Neuronal stem cell (in vitro differentiated cells): ENCODE measurements around the gene KREMEN1.

Experiments used
- DNase-seq: peaks from one replicate; pipeline ENCODE4 v3.0.0-alpha.2; 2013; ENCODE audit warnings: low spot score
- H2AFZ ChIP-seq: one replicate; pipeline ENCODE4 v1.6.1; 2013; ENCODE audit warnings: mild to moderate bottlenecking, low read length, inconsistent platforms
- H2AK5ac ChIP-seq: 2 replicates; pipeline ENCODE4 v1.6.1; 2013; ENCODE audit warnings: low read depth, mild to moderate bottlenecking, inconsistent platforms, low read length, moderate library complexity, mixed read lengths
- H2BK120ac ChIP-seq: 2 replicates; pipeline ENCODE4 v1.6.1; 2013; ENCODE audit warnings: low read depth, mild to moderate bottlenecking, inconsistent platforms, low read length, moderate library complexity, mixed read lengths
- H2BK12ac ChIP-seq: one replicate; pipeline ENCODE4 v1.6.1; 2013; ENCODE audit warnings: low read length, inconsistent platforms
- H2BK15ac ChIP-seq: 2 replicates; pipeline ENCODE4 v1.6.1; 2013; ENCODE audit warnings: mild to moderate bottlenecking, low read length, inconsistent platforms, mixed read lengths
- H2BK5ac ChIP-seq: one replicate; pipeline ENCODE4 v1.6.1; 2013; ENCODE audit warnings: inconsistent platforms, mild to moderate bottlenecking, low read length, moderate library complexity
- H3K14ac ChIP-seq: one replicate; pipeline ENCODE4 v1.6.1; 2013; ENCODE audit warnings: low read length, inconsistent platforms
- H3K18ac ChIP-seq: 2 replicates; pipeline ENCODE4 v1.6.1; 2013; ENCODE audit warnings: low read length, inconsistent platforms
- H3K23ac ChIP-seq: 2 replicates; pipeline ENCODE4 v1.6.1; 2013; ENCODE audit warnings: low read depth, mild to moderate bottlenecking, mixed read lengths, low read length, inconsistent platforms; ENCODE audit not compliant: poor library complexity
- H3K27ac ChIP-seq: replicated peaks from 3 replicates; pipeline ENCODE4 v1.5.1; 2013; ENCODE audit warnings: low read length, inconsistent platforms
- H3K27me3 ChIP-seq, 3 experiments: 2 replicates each; pipeline ENCODE4 v1.6.1; 2013; ENCODE audit warnings: low read length in 3 of 3, mild to moderate bottlenecking in 2 of 3, inconsistent platforms in 1 of 3, low read depth in 1 of 3, mixed read lengths in 1 of 3, moderate library complexity in 1 of 3; ENCODE audit not compliant: control insufficient read depth in 3 of 3, insufficient read depth in 3 of 3
- H3K36me3 ChIP-seq, 2 donors: replicated peaks in 1 of 2; 2 replicates each; pipeline ENCODE4 v1.6.1; 2013; ENCODE audit warnings: low read length in 2 of 2; ENCODE audit not compliant: control insufficient read depth in 2 of 2, insufficient read depth in 2 of 2
- H3K4ac ChIP-seq: 2 replicates; pipeline ENCODE4 v1.6.1; 2013; ENCODE audit warnings: inconsistent platforms, mild to moderate bottlenecking, low read length, moderate library complexity
- H3K4me1 ChIP-seq, 2 donors: 1 replicate in 1 of 2; 2 replicates in 1 of 2; pipeline ENCODE4 v1.6.1; 2013; ENCODE audit warnings: low read length in 2 of 2, low read depth in 1 of 2; ENCODE audit not compliant: control insufficient read depth in 2 of 2, insufficient read depth in 1 of 2
- H3K4me2 ChIP-seq: one replicate; pipeline ENCODE4 v1.6.1; 2013; ENCODE audit warnings: mild to moderate bottlenecking, low read length, inconsistent platforms; ENCODE audit not compliant: insufficient read depth, poor library complexity, severe bottlenecking
- H3K4me3 ChIP-seq, 2 donors: 2 replicates each; pipeline ENCODE4 v1.5.1; 2013; ENCODE audit warnings: low read length in 2 of 2, mild to moderate bottlenecking in 2 of 2, inconsistent platforms in 1 of 2, moderate library complexity in 1 of 2
- H3K79me1 ChIP-seq: one replicate; pipeline ENCODE4 v1.6.1; 2013; ENCODE audit warnings: low read depth, mild to moderate bottlenecking, inconsistent platforms, low read length, moderate library complexity
- H3K9ac ChIP-seq: one replicate; pipeline ENCODE4 v1.6.1; 2013; ENCODE audit warnings: mild to moderate bottlenecking, low read depth, low read length, inconsistent platforms; ENCODE audit not compliant: poor library complexity
- H3K9me3 ChIP-seq, 2 donors: replicated peaks in 1 of 2; 2 replicates each; pipeline versions ENCODE3 to v1.6.1; 2013; ENCODE audit warnings: low read length in 2 of 2, mild to moderate bottlenecking in 2 of 2, inconsistent platforms in 1 of 2, low read depth in 1 of 2, mixed read lengths in 1 of 2, moderate library complexity in 1 of 2; ENCODE audit not compliant: control insufficient read depth in 2 of 2, insufficient read depth in 1 of 2
- H4K8ac ChIP-seq: one replicate; pipeline ENCODE4 v1.6.1; 2013; ENCODE audit warnings: low read depth, mild to moderate bottlenecking, inconsistent platforms, low read length, moderate library complexity
- H4K91ac ChIP-seq: one replicate; pipeline ENCODE4 v1.6.1; 2013; ENCODE audit warnings: low read length, low read depth, mild to moderate bottlenecking, inconsistent platforms; ENCODE audit not compliant: poor library complexity
- whole genome bisulfite sequencing, 2 donors: extraction: QIAGEN DNeasy Blood & Tissue Kit; methylation state at CpG; one replicate each; pipeline ENCODE4 v1.1.7; 2013; ENCODE audit warnings: missing lambda C conversion rate in 2 of 2, mixed read lengths in 1 of 2; ENCODE audit not compliant: insufficient read length in 2 of 2, insufficient replicate concordance in 1 of 2; ENCODE audit errors: extremely low coverage in 2 of 2; 5-methylcytosine and 5-hydroxymethylcytosine counted together

Gene KREMEN1

GRCh38 chr22:29083933-29084591 lies 11.2 kb downstream of the KREMEN1 start:
- H3K4me3 ChIP-seq, result no peak overlapping the region
- no peaks in the 10 kb centered on the region for H3K27me3 ChIP-seq
- no peak overlapping the region for H2BK15ac ChIP-seq
- peaks cover 3% of the 10 kb centered on the region for H3K79me1 ChIP-seq
- no peak overlapping the region for H2AK5ac ChIP-seq
- no peak overlapping the region for H3K4ac ChIP-seq
- peaks cover 2 to 3% of the 10 kb centered on the region in 2 donors for H3K4me1 ChIP-seq
- H3K14ac ChIP-seq, result no peak overlapping the region
- WGBS, 2 donors, result no CpG with 5 or more reads among the region's 5 CpGs
- H3K18ac ChIP-seq, result no peak overlapping the region
- H4K8ac ChIP-seq, result no peak overlapping the region
- no peak overlapping the region for H4K91ac ChIP-seq
- no peaks in the 10 kb centered on the region for H3K9me3 ChIP-seq
- no peak overlapping the region for H3K27ac ChIP-seq
- no peak overlapping the region for H2BK5ac ChIP-seq
- H2AFZ ChIP-seq, result no peak overlapping the region
- H3K9ac ChIP-seq, result no peak overlapping the region
- peaks cover 0 to 7% of the 10 kb centered on the region in 2 donors for H3K36me3 ChIP-seq
- H2BK12ac ChIP-seq, result no peak overlapping the region
- no peak overlapping the region for H3K23ac ChIP-seq
- DNase-seq, result no peak
- no peak overlapping the region for H3K4me2 ChIP-seq
- H2BK120ac ChIP-seq, result no peak overlapping the region

- no CpG with 5 or more reads among the region's 2 CpGs for WGBS, 2 donors
- H3K23ac ChIP-seq, result no peak overlapping the region
Measured at GRCh38 chr22:29087012-29087411, 14.2 kb downstream of the KREMEN1 start.

GRCh38 chr22:29088809-29089208 lies 16.0 kb downstream of the KREMEN1 start:
- Histone ChIP-seq H3K4me1 (no peaks in the 10 kb centered on the region), H3K23ac (no peak overlapping the region), H2AFZ (no peak overlapping the region), H3K18ac (no peak overlapping the region), H3K4me2 (no peak overlapping the region), H2BK5ac (no peak overlapping the region), H3K14ac (no peak overlapping the region), H2BK12ac (no peak overlapping the region), H3K9me3 (no peaks in the 10 kb centered on the region), H4K91ac (no peak overlapping the region), H3K4ac (no peak overlapping the region), H4K8ac (no peak overlapping the region), H3K36me3 (peaks cover 0 to 3% of the 10 kb centered on the region in 2 donors), H3K4me3 (no peak overlapping the region), H3K27ac (no peak overlapping the region), H3K27me3 (no peaks in the 10 kb centered on the region), H2BK15ac (no peak overlapping the region), H3K79me1 (peaks cover 3% of the 10 kb centered on the region), H2BK120ac (no peak overlapping the region), H2AK5ac (no peak overlapping the region), H3K9ac (no peak overlapping the region)
- no CpG with 5 or more reads among the region's 3 CpGs for WGBS, 2 donors
- no peak for DNase-seq

More at GRCh38 chr22:29087012-29087411, 14.2 kb downstream of the KREMEN1 start:
- no peak overlapping the region for H3K27ac ChIP-seq
- no peak overlapping the region for H2BK15ac ChIP-seq
- H3K27me3 ChIP-seq, result no peaks in the 10 kb centered on the region
- H3K9ac ChIP-seq, result no peak overlapping the region
- H4K91ac ChIP-seq, result no peak overlapping the region
- no peak overlapping the region for H2AK5ac ChIP-seq
- H3K36me3 ChIP-seq, result peaks cover 0 to 3% of the 10 kb centered on the region in 2 donors
- H2BK120ac ChIP-seq, result no peak overlapping the region
- H2BK5ac ChIP-seq, result no peak overlapping the region
- H3K4me3 ChIP-seq, result no peak overlapping the region
- H3K9me3 ChIP-seq, result no peaks in the 10 kb centered on the region
- H3K4ac ChIP-seq, result no peak overlapping the region
- H3K14ac ChIP-seq, result no peak overlapping the region
- no peak for DNase-seq
- H2AFZ ChIP-seq, result no peak overlapping the region
- no peak overlapping the region for H2BK12ac ChIP-seq
- no peak overlapping the region for H3K18ac ChIP-seq
- H3K79me1 ChIP-seq, result peaks cover 3% of the 10 kb centered on the region
- peaks cover 0 to 2% of the 10 kb centered on the region in 2 donors for H3K4me1 ChIP-seq
- no peak overlapping the region for H4K8ac ChIP-seq
- H3K4me2 ChIP-seq, result no peak overlapping the region

GRCh38 chr22:29089507-29089906 lies 16.7 kb downstream of the KREMEN1 start:
- H3K23ac ChIP-seq, result no peak overlapping the region
- peaks cover 0 to 8% of the 10 kb centered on the region in 2 donors for H3K36me3 ChIP-seq
- H2AK5ac ChIP-seq, result no peak overlapping the region
- peaks cover 3% of the 10 kb centered on the region for H3K79me1 ChIP-seq
- no peak overlapping the region for H2BK15ac ChIP-seq
- H2BK12ac ChIP-seq, result no peak overlapping the region
- H3K27ac ChIP-seq, result no peak overlapping the region
- H2AFZ ChIP-seq, result no peak overlapping the region
- H3K9me3 ChIP-seq, result no peaks in the 10 kb centered on the region
- H3K4ac ChIP-seq, result no peak overlapping the region
- H3K4me3 ChIP-seq, result no peak overlapping the region
- no peaks in the 10 kb centered on the region for H3K27me3 ChIP-seq
- H3K14ac ChIP-seq, result no peak overlapping the region
- no peak overlapping the region for H4K8ac ChIP-seq
- H3K4me1 ChIP-seq, result no peaks in the 10 kb centered on the region
- no peak overlapping the region for H2BK120ac ChIP-seq
- no peak overlapping the region for H3K4me2 ChIP-seq
- DNase-seq, result no peak
- H4K91ac ChIP-seq, result no peak overlapping the region
- H3K9ac ChIP-seq, result no peak overlapping the region
- H2BK5ac ChIP-seq, result no peak overlapping the region
- no peak overlapping the region for H3K18ac ChIP-seq
- WGBS, 2 donors, result no CpG with 5 or more reads among the region's 3 CpGs
